CD4-positive, alpha-beta T cell treated with Interleukin-15 for 1 hour (primary cell): ENCODE results near the gene PRLR.
A peak's percentile ranks its signal among the peaks of the same experiment; 100 is the strongest.
"Not testable (repeated sequence)": the region's sequence is repeated elsewhere in the genome, so short reads cannot be mapped to it uniquely, and the experiment has no call there.

Experiments used
- DNase-seq: peaks from one replicate; pipeline ENCODE4 v3.0.0-alpha.2; 2020

Gene PRLR

GRCh38 chr5:35120715-35121114, 109.6 kb downstream of the PRLR start:
- DNase-seq, result no peak

GRCh38 chr5:35117967-35118366, 112.3 kb downstream of the PRLR start:
- DNase-seq, result no peak

GRCh38 chr5:35115920-35116319, 114.4 kb downstream of the PRLR start:
- DNase-seq, result no peak

- DNase-seq, result no peak
Observed at GRCh38 chr5:35114698-35115097, 115.6 kb downstream of the PRLR start.

- DNase-seq, result no peak
Observed at GRCh38 chr5:35112300-35112699, 118.0 kb downstream of the PRLR start.

GRCh38 chr5:35104550-35104949, 125.7 kb downstream of the PRLR start:
- not testable (repeated sequence) for DNase-seq

GRCh38 chr5:35103637-35104299, 126.5 kb downstream of the PRLR start:
- no peak for DNase-seq

GRCh38 chr5:35101720-35102119, 128.6 kb downstream of the PRLR start:
- not testable (repeated sequence) for DNase-seq

- no peak for DNase-seq
Observed at GRCh38 chr5:35101016-35101415, 129.3 kb downstream of the PRLR start.

- DNase-seq, result no peak
Observed at GRCh38 chr5:35098214-35098613, 132.1 kb downstream of the PRLR start.

- no peak for DNase-seq
Observed at GRCh38 chr5:35096932-35097331, 133.4 kb downstream of the PRLR start.

GRCh38 chr5:35096216-35096615, 134.1 kb downstream of the PRLR start:
- no peak for DNase-seq

- DNase-seq, result no peak
Observed at GRCh38 chr5:35095366-35095765, 134.9 kb downstream of the PRLR start.

- no peak for DNase-seq
Observed at GRCh38 chr5:35094948-35095347, 135.3 kb downstream of the PRLR start.

GRCh38 chr5:35092703-35093102, 137.6 kb downstream of the PRLR start:
- DNase-seq, result no peak

- DNase-seq, result no peak
Observed at GRCh38 chr5:35091704-35092103, 138.6 kb downstream of the PRLR start.

GRCh38 chr5:35089334-35090314, 140.7 kb downstream of the PRLR start:
- peak; percentile 34 for DNase-seq

GRCh38 chr5:35087991-35088390, 142.3 kb downstream of the PRLR start:
- DNase-seq, result no peak

- DNase-seq, result no peak
Observed at GRCh38 chr5:35083150-35083549, 147.1 kb downstream of the PRLR start.

GRCh38 chr5:35082530-35082929, 147.8 kb downstream of the PRLR start:
- no peak for DNase-seq

GRCh38 chr5:35081134-35081533, 149.2 kb downstream of the PRLR start:
- DNase-seq, result no peak

GRCh38 chr5:35073160-35073559, 157.1 kb downstream of the PRLR start:
- DNase-seq, result no peak

GRCh38 chr5:35069188-35069587, 161.1 kb downstream of the PRLR start:
- no peak for DNase-seq

GRCh38 chr5:35067985-35068384, 162.3 kb downstream of the PRLR start:
- no peak for DNase-seq
